Activated CD4-positive, alpha-beta T cell treated with anti-CD3 and anti-CD28 coated beads for 48 hours (primary cell): ENCODE results near the gene UBE3D.

Experiments used
- DNase-seq: peaks from one replicate; pipeline ENCODE4 v3.0.0-alpha.2; 2020

UBE3D gene

GRCh38 chr6:83065511-83066192 lies at the start of gene UBE3D:
TSS of gene UBE3D (minus strand) at chr6:83065841. CDS start at chr6:83065718, 123 bp downstream.
- peak; percentile 95 for DNase-seq

- no peak for DNase-seq
These were observed 48.5 kb upstream of the UBE3D start for GRCh38 chr6:83114164-83114563.

GRCh38 chr6:83113258-83113657 lies 47.6 kb upstream of the UBE3D start:
- DNase-seq: no peak

- DNase-seq: no peak
These were observed 42.7 kb upstream of the UBE3D start for GRCh38 chr6:83108378-83108777.

GRCh38 chr6:83098589-83098988 lies 32.9 kb upstream of the UBE3D start:
- no peak for DNase-seq

- DNase-seq: no peak
These were observed 32.0 kb upstream of the UBE3D start for GRCh38 chr6:83097675-83098074.

- DNase-seq: no peak
These were observed 31.6 kb upstream of the UBE3D start for GRCh38 chr6:83097204-83097603.

- DNase-seq: no peak
These were observed 31.1 kb upstream of the UBE3D start for GRCh38 chr6:83096791-83097190.

- no peak for DNase-seq
These were observed 27.2 kb upstream of the UBE3D start for GRCh38 chr6:83092756-83093399.

- DNase-seq: no peak
These were observed 21.1 kb upstream of the UBE3D start for GRCh38 chr6:83086751-83087150.

GRCh38 chr6:83083476-83083875 lies 17.8 kb upstream of the UBE3D start:
- DNase-seq: no peak

- DNase-seq: no peak
These were observed 8.0 kb upstream of the UBE3D start for GRCh38 chr6:83073615-83074014.

GRCh38 chr6:83072726-83073125 lies 7.1 kb upstream of the UBE3D start:
- DNase-seq: no peak

- no peak for DNase-seq
These were observed 6.1 kb upstream of the UBE3D start for GRCh38 chr6:83071707-83072106.

GRCh38 chr6:83071023-83071422 lies 5.4 kb upstream of the UBE3D start:
- DNase-seq: no peak

- no peak for DNase-seq
These were observed 4.0 kb upstream of the UBE3D start for GRCh38 chr6:83069633-83070032.

- DNase-seq: no peak
These were observed 3.0 kb upstream of the UBE3D start for GRCh38 chr6:83068616-83069015.

- DNase-seq: peak; percentile 99
These were observed 2.1 kb upstream of the UBE3D start, which contains the start of gene DOP1A for GRCh38 chr6:83067448-83068439. TSS of gene DOP1A (plus strand) at chr6:83067671. CDS start at chr6:83096978, 29,307 bp downstream.

GRCh38 chr6:83062225-83062624 lies 3.4 kb downstream of the UBE3D start:
- DNase-seq: no peak

- DNase-seq: no peak
These were observed 4.5 kb downstream of the UBE3D start for GRCh38 chr6:83061190-83061589.

- peak; percentile 27 for DNase-seq
These were observed 7.8 kb downstream of the UBE3D start for GRCh38 chr6:83057705-83058321.

GRCh38 chr6:83055366-83055964 lies 10.2 kb downstream of the UBE3D start:
- DNase-seq: peak; percentile 42
